Midbrain (tissue), 1 donor: ENCODE measurements around the gene YLPM1.
A peak's percentile ranks its signal among the peaks of the same experiment; 100 is the strongest.
"Not testable (repeated sequence)": the region's sequence is repeated elsewhere in the genome, so short reads cannot be mapped to it uniquely, and the experiment has no call there.

Experiments
- DNase-seq: peaks from one replicate; lab custom pipeline; 2025; lab: John Stamatoyannopoulos, UW

Gene YLPM1, protein sequence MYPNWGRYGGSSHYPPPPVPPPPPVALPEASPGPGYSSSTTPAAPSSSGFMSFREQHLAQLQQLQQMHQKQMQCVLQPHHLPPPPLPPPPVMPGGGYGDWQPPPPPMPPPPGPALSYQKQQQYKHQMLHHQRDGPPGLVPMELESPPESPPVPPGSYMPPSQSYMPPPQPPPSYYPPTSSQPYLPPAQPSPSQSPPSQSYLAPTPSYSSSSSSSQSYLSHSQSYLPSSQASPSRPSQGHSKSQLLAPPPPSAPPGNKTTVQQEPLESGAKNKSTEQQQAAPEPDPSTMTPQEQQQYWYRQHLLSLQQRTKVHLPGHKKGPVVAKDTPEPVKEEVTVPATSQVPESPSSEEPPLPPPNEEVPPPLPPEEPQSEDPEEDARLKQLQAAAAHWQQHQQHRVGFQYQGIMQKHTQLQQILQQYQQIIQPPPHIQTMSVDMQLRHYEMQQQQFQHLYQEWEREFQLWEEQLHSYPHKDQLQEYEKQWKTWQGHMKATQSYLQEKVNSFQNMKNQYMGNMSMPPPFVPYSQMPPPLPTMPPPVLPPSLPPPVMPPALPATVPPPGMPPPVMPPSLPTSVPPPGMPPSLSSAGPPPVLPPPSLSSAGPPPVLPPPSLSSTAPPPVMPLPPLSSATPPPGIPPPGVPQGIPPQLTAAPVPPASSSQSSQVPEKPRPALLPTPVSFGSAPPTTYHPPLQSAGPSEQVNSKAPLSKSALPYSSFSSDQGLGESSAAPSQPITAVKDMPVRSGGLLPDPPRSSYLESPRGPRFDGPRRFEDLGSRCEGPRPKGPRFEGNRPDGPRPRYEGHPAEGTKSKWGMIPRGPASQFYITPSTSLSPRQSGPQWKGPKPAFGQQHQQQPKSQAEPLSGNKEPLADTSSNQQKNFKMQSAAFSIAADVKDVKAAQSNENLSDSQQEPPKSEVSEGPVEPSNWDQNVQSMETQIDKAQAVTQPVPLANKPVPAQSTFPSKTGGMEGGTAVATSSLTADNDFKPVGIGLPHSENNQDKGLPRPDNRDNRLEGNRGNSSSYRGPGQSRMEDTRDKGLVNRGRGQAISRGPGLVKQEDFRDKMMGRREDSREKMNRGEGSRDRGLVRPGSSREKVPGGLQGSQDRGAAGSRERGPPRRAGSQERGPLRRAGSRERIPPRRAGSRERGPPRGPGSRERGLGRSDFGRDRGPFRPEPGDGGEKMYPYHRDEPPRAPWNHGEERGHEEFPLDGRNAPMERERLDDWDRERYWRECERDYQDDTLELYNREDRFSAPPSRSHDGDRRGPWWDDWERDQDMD (N-terminal part only)

GRCh38 chr14:74762917-74763802 is at the start of gene YLPM1:
Gene YLPM1 (plus strand): TSS chr14:74763316. CDS start chr14:74763490, 174 bp downstream.
- DNase-seq, result peak; percentile 93

- DNase-seq, result no peak
These were observed 49.8 kb upstream of the YLPM1 start for GRCh38 chr14:74713395-74713735.

DNA sequence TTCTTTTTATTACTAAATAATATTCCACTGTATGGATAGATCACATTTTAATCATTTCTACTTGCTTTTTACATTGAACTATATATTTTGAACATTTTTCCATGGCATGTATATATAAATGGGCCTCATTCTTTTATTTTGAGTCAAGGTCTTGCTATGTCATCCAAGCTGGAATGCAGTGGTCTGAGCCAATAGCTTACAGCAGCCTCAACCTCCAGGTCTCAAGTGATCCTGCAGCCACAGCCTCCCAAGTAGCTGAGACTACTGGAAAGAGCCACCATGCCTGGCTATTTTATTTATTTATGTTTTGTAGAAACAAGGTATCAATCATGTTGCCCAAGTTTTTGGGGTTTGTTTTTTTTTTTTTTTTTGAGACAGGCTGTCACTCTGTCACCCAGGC is 42.6 kb upstream of the YLPM1 start:
- no peak for DNase-seq

- DNase-seq, result no peak
These were observed 40.0 kb upstream of the YLPM1 start for GRCh38 chr14:74723134-74723533.

GRCh38 chr14:74732387-74732786 is 30.7 kb upstream of the YLPM1 start:
- DNase-seq, result no peak

GRCh38 chr14:74733221-74733620 is 29.9 kb upstream of the YLPM1 start:
- no peak for DNase-seq

DNA sequence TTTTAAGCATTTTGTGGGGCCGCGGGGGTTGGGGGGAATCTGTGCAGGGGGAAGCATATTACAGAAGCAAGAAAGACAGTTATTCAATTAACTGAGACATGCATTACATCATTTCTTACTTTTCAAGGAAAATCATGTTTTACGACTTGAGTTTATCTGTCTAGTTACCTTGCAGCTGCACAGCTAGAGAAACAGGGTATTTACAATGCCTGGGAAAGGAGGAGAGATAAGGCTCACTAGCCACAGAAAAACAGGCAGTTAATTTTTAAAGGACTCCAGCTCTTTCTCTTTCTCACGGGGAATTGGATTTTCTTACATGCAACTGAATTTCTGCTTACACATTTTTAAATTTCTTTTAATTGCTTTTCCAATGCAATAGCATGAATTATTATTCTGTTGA is 28.0 kb upstream of the YLPM1 start:
- no peak for DNase-seq

DNA sequence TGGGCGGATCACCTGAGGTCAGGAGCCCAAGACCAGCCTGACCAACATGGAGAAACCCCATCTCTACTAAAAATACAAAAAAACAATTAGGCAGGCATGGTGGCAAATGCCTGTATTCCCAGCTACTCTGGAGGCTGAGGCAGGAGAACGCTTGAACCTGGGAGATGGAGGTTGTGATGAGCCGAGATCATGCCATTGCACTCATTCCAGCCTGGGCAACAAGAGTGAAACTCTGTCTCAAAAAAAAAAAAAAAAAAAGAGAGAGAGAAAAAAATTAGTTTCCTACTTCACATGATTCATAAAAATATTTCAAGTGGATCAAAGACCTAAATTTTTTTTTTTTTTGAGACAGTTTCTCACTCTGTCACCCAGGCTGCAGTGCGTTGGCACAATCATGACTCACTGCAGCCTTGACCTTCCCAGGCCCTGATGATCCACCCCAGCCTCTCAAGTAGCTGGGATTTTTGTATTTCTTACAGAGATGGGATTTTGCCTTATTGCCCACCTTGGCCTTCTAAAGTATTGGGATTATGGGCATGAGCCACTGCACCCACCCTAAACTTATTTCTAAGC is 25.3 kb upstream of the YLPM1 start:
- DNase-seq, result no peak

GRCh38 chr14:74739293-74740030 is 23.7 kb upstream of the YLPM1 start:
- DNase-seq, result no peak

- DNase-seq, result no peak
These were observed 15.9 kb upstream of the YLPM1 start for GRCh38 chr14:74747237-74747636.

DNA sequence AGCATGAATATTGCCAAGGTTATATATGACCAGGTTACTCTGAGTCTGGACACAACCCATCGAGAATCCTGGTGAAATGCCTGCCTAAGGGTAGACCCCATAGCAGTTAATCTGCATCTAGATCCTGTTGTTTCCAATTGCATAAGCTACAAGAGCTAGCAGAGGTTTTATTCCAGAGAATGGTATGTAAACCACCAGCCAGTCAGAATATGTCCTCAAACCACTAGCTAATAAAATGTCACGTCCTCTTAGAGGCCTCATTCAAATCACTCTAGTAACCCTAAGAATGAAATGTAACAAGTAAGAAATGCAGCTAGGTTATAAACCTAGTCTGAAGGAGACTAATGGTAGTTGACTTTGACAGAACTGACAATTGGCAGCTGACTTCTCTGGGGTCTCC is 9.0 kb upstream of the YLPM1 start:
- DNase-seq, result no peak

GRCh38 chr14:74754899-74755298 is 8.2 kb upstream of the YLPM1 start:
- no peak for DNase-seq

GRCh38 chr14:74756326-74756725 is 6.8 kb upstream of the YLPM1 start:
- DNase-seq, result no peak

DNA sequence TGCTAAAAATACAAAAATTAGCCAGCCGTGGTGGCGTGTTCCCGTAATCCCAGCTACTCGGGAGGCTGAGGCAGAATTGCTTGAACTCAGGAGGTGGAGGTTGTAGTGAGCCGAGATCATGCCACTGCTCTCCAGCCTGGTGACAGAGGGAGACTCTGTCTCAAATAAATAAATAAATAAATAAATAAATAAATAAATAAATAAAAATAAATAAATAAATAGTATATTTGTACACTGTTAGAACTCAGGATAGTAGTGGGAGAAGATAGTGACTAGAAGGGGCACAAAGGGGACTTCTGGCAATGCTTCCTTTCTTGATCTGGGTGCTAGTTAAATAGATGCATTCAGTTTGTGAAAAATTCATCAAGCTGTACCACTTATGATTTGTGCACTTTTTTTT is 4.6 kb upstream of the YLPM1 start:
- DNase-seq, result not testable (repeated sequence)

DNA sequence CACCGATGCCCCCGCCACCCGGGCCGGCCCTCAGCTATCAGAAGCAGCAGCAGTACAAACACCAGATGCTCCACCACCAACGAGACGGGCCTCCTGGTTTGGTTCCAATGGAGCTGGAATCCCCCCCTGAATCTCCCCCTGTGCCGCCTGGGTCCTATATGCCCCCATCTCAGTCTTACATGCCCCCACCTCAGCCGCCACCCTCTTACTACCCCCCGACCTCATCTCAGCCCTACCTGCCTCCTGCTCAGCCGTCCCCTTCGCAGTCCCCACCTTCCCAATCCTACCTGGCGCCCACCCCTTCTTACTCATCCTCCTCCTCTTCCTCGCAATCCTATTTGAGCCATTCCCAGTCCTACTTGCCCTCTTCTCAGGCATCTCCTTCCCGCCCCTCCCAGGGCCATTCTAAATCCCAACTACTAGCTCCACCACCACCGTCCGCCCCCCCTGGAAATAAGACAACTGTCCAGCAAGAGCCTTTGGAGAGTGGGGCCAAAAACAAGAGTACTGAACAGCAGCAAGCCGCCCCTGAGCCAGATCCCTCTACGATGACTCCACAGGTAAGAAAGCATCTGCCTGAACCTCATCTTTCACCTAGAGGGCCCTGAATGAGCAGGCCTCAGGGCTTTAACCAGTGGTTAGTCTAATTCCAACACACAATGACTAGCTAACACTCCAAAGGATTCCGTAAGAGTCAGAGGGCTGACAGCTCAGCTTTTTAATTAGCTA is 851 bp downstream of the YLPM1 start:
- no peak for DNase-seq

DNA sequence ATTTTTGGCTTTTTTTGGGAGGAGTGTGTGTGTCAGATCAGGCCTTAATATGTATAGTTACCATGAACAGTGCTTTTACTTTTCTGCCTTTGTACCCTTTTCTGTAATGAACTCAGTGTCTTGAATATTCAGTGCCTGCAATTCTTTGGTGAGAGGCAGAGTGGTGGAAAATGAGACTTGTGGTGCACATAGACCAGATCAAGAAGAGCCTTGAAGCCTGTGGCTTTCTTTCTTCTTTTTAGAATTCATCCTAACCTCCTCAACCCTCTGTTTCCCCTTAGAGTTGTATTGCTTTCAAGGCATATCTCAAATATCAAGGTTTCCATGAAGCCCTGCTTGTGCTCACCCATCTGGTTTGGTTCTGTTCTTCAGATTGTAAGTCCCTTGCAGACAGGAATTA is 2.6 kb downstream of the YLPM1 start:
- DNase-seq, result no peak

GRCh38 chr14:74771399-74771798 is 8.3 kb downstream of the YLPM1 start:
- no peak for DNase-seq

- DNase-seq, result no peak
These were observed 21.5 kb downstream of the YLPM1 start for GRCh38 chr14:74784634-74785033.

DNA sequence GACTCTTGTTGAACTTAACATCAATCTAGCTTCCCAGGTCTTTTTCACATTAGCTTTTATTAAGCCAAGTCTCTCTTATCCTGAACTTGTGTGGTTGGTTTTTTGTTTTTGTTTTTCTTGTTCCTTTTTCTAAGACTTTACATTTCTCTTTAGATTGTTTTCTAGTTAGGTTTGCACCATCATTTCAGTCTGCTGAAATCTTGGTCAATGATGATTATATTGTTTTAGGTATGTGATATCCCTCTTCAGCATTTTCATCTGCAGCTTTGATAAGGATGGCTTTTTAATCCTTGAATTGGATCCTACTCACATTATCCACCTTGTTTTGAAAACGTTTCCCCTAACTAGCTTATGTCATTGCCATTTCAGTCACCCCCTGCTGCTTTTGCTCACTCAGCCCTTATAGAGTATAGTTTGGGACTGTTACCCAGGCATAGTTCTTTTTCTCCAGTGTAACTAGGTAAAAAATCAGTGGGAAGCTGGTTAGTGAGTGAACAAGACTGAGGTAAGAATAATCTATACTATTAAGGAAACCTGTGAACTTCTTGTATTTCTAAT is 22.0 kb downstream of the YLPM1 start:
- DNase-seq, result no peak
